Keratinocyte (primary cell): ENCODE results near the gene CDH12. TPM values are rescaled to one million over a fixed set of nuclear protein-coding genes. Genes with fewer than 3 reads are reported as not detected.

ENCODE experiments used
- DNase-seq: peaks from one replicate; pipeline ENCODE4 v3.0.0-alpha.2; 2011; ENCODE audit warnings: low read depth, missing footprints, low spot score
- FAIRE-seq: peaks from 2 replicates; lab custom pipeline; 2011; peaks lifted over from hg19 to GRCh38; lab: Jason Lieb, UNC
- H2AFZ ChIP-seq: 2 replicates; pipeline ENCODE4 v1.6.0; 2012; ENCODE audit warnings: low read length, control low read depth, inconsistent platforms; ENCODE audit not compliant: control insufficient read depth
- H3K27ac ChIP-seq: 2 replicates; pipeline ENCODE4 v1.5.1; 2011; ENCODE audit warnings: low read length; ENCODE audit not compliant: control insufficient read depth, insufficient read depth
- H3K27me3 ChIP-seq: 3 replicates; pipeline ENCODE4 v1.6.0; 2011; ENCODE audit warnings: low read length; ENCODE audit not compliant: control insufficient read depth, insufficient read depth; ENCODE audit errors: extremely low read depth
- H3K36me3 ChIP-seq, 2 experiments: 2 replicates in 1 of 2; 3 replicates in 1 of 2; pipeline ENCODE4 v1.5.1; 2011; ENCODE audit warnings: low read length in 2 of 2, mild to moderate bottlenecking in 1 of 2; ENCODE audit not compliant: control insufficient read depth in 2 of 2, insufficient read depth in 2 of 2; ENCODE audit errors: extremely low read depth in 1 of 2
- H3K4me1 ChIP-seq: 3 replicates; pipeline ENCODE4 v1.5.1; 2011; ENCODE audit warnings: low read length; ENCODE audit not compliant: control insufficient read depth, insufficient read depth; ENCODE audit errors: extremely low read depth
- H3K4me2 ChIP-seq: 3 replicates; pipeline ENCODE4 v1.6.0; 2011; ENCODE audit warnings: low read depth, low read length; ENCODE audit not compliant: control insufficient read depth, insufficient read depth; ENCODE audit errors: extremely low read depth
- H3K4me3 ChIP-seq, 3 experiments: fragments of 200-600 bp in 1 of 3; sonication (generic) in 1 of 3; 2 replicates in 2 of 3; 3 replicates in 1 of 3; pipeline ENCODE4 v1.5.1; 2011 to 2016; ENCODE audit warnings: low read length in 3 of 3, mild to moderate bottlenecking in 3 of 3, control low read depth in 2 of 3, inconsistent platforms in 1 of 3, low read depth in 1 of 3, mixed read lengths in 1 of 3, mixed run types in 1 of 3, moderate library complexity in 1 of 3; ENCODE audit not compliant: control insufficient read depth in 2 of 3, insufficient read depth in 2 of 3; ENCODE audit errors: extremely low read depth in 1 of 3
- H3K79me2 ChIP-seq: 2 replicates; pipeline ENCODE4 v1.6.0; 2012; ENCODE audit warnings: low read length; ENCODE audit not compliant: control insufficient read depth, insufficient read depth
- H3K9ac ChIP-seq: 3 replicates; pipeline ENCODE4 v1.6.0; 2011; ENCODE audit warnings: low read length; ENCODE audit not compliant: control insufficient read depth, insufficient read depth; ENCODE audit errors: extremely low read depth
- H3K9me1 ChIP-seq: 3 replicates; pipeline ENCODE4 v1.6.0; 2011; ENCODE audit warnings: low read length; ENCODE audit not compliant: control insufficient read depth, insufficient read depth; ENCODE audit errors: extremely low read depth
- H3K9me3 ChIP-seq: 2 replicates; pipeline ENCODE4 v1.5.1; 2012; ENCODE audit warnings: low read depth, low read length; ENCODE audit not compliant: control insufficient read depth
- H4K20me1 ChIP-seq: 3 replicates; pipeline ENCODE4 v1.6.0; 2011; ENCODE audit warnings: low read length; ENCODE audit not compliant: control insufficient read depth, insufficient read depth; ENCODE audit errors: extremely low read depth
- CTCF ChIP-seq, 3 experiments: IDR thresholded peaks in 1 of 3; conservative IDR thresholded peaks in 1 of 3; optimal IDR thresholded peaks in 1 of 3; 2 replicates in 2 of 3; 3 replicates in 1 of 3; pipeline versions ENCODE3 to v1.5.1; 2011; ENCODE audit warnings: low read length in 3 of 3, mild to moderate bottlenecking in 3 of 3, moderate library complexity in 2 of 3, control low read depth in 1 of 3, inconsistent platforms in 1 of 3; ENCODE audit not compliant: insufficient read depth in 2 of 3; ENCODE audit errors: extremely low read depth in 1 of 3
- EZH2 ChIP-seq: IDR thresholded peaks from one replicate; pipeline ENCODE4 v1.6.1; 2012; ENCODE audit warnings: inconsistent platforms, mild to moderate bottlenecking, low read length, moderate library complexity
- dilution Hi-C: fragments of 300-500 bp; cut with MboI; formaldehyde crosslinking; loops from one replicate; pipeline ENCODE4 v1.7.0; 2020; ENCODE audit warnings: low sequenced_read_pairs; ENCODE audit not compliant: extremely low pct_ligation_motif_present
- polyA plus RNA-seq, 5 experiments: library from polyadenylated mRNA; depleted of rRNA in 3 of 5; stranded (reverse) in 3 of 5; stranded (forward) in 1 of 5; unstranded in 1 of 5; fragments of >200 nt; gene quantifications; 1 replicate in 1 of 5; 2 replicates in 3 of 5; 3 replicates in 1 of 5; pipeline versions ENCODE4 v1.2.1 to v1.2.3, GENCODE V29; 2011 to 2012; ENCODE audit warnings: missing spikeins in 2 of 5, low read depth in 1 of 5, low replicate concordance in 1 of 5

Gene CDH12
- polyA plus RNA-seq, 1 donor (not counting 4 experiments of a cell fraction or from before 2014, with no cell fraction given): not detected

- no peaks in the 10 kb centered on the region for H3K36me3 ChIP-seq
- no peaks in the 10 kb centered on the region for H4K20me1 ChIP-seq
- dilution Hi-C loops: no loop called here
- no peaks in the 10 kb centered on the region for H3K4me1 ChIP-seq
- DNase-seq (no peak), FAIRE-seq (no peak)
- no peak overlapping the region for H3K4me3 ChIP-seq
- H2AFZ ChIP-seq: no peak overlapping the region
- H3K9ac ChIP-seq: no peak overlapping the region
- TF ChIP-seq EZH2 (no peak), CTCF (optimal IDR thresholded peaks at IDR 0.05 in 1 of 3, IDR thresholded peaks at IDR 0.05 in 1 of 3, conservative IDR thresholded peaks at IDR 0.05 in 1 of 3; ENCODE audit: extremely low read depth in 1 of 3, insufficient read depth in 2 of 3, low read length in 3 of 3) (no peak)
- no peaks in the 10 kb centered on the region for H3K9me1 ChIP-seq
- no peaks in the 10 kb centered on the region for H3K79me2 ChIP-seq
- H3K9me3 ChIP-seq: no peaks in the 10 kb centered on the region
- no peak overlapping the region for H3K27ac ChIP-seq
- no peaks in the 10 kb centered on the region for H3K27me3 ChIP-seq
- no peak overlapping the region for H3K4me2 ChIP-seq
These were observed 498.2 kb downstream of the CDH12 start for GRCh38 chr5:22354956-22355355.

DNA sequence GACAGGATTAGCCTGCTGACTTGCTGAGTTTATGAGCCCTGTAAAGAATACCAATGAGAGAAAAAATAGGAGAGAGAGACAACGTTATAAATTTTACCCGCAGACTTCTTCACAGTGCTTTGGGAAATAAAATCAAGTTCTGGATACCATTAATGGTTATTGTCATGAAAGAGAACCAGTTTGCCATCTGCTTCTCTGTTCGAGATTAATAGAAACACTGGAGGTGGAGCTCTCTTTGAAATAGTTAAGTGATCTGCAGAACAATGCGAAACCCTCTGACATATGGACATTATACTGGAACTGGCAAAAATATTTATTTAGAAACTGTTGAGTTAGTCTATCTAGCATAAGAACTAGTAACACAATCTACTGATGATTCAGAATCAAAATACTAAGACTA, 500.7 kb downstream of the CDH12 start:
- no peak overlapping the region for H3K9ac ChIP-seq
- H3K4me1 ChIP-seq: no peaks in the 10 kb centered on the region
- DNase-seq (no peak), FAIRE-seq (no peak)
- H3K36me3 ChIP-seq: no peaks in the 10 kb centered on the region
- no peak overlapping the region for H3K27ac ChIP-seq
- H3K27me3 ChIP-seq: no peaks in the 10 kb centered on the region
- H2AFZ ChIP-seq: no peak overlapping the region
- no peak for TF ChIP-seq EZH2
- TF ChIP-seq CTCF (optimal IDR thresholded peaks at IDR 0.05 in 1 of 3, IDR thresholded peaks at IDR 0.05 in 1 of 3, conservative IDR thresholded peaks at IDR 0.05 in 1 of 3; ENCODE audit: extremely low read depth in 1 of 3, insufficient read depth in 2 of 3, low read length in 3 of 3): no peak
- no peaks in the 10 kb centered on the region for H4K20me1 ChIP-seq
- no peak overlapping the region for H3K4me3 ChIP-seq
- H3K4me2 ChIP-seq: no peak overlapping the region
- dilution Hi-C loops: no loop called here
- no peaks in the 10 kb centered on the region for H3K9me1 ChIP-seq
- no peaks in the 10 kb centered on the region for H3K9me3 ChIP-seq
- H3K79me2 ChIP-seq: no peaks in the 10 kb centered on the region
